Measurements from ENCODE around the gene AADAC.

Gene AADAC

DNA sequence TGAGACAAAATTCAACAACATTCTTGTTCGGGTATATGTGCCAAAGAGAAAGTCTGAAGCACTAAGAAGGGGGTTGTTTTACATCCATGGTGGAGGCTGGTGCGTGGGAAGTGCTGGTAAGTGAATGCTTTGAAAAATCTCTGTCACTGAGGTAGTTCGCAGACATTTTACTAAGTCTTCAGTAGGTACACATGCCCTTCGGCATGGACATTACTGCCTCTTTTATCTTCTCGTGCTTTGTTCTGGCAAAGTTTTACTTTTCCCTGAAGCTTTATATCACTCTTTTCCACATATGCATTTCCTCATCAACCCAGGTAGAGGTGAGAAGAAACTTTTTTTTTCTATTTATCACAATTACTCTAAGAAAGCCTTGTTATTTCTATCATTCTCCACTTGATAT is 3.6 kb downstream of the AADAC start:
- Histone ChIP-seq H3K9me3 (ENCODE audit: control insufficient read depth in 1 of 2, low read length in 2 of 2) (no peaks in the 10 kb centered on the region), H3K27me3 (ENCODE audit: control insufficient read depth in 1 of 2, insufficient read depth in 2 of 2, low read length in 2 of 2) (no peaks in the 10 kb centered on the region), H3K4me1 (ENCODE audit: control insufficient read depth in 1 of 2, insufficient read depth in 2 of 2, low read length in 2 of 2) (peaks cover 0 to 4% of the 10 kb centered on the region in 2 donors), H3K4me3 (ENCODE audit: low read depth in 1 of 2, low read length in 2 of 2) (no peak overlapping the region), H3K9ac (ENCODE audit: low read depth in 1 of 2, low read length in 2 of 2) (no peak overlapping the region), H3K36me3 (ENCODE audit: control insufficient read depth in 1 of 2, insufficient read depth in 2 of 2, low read length in 2 of 2) (peaks cover 0 to 9% of the 10 kb centered on the region in 2 donors), H3K27ac (ENCODE audit: low read depth, low read length) (no peak overlapping the region)

DNA sequence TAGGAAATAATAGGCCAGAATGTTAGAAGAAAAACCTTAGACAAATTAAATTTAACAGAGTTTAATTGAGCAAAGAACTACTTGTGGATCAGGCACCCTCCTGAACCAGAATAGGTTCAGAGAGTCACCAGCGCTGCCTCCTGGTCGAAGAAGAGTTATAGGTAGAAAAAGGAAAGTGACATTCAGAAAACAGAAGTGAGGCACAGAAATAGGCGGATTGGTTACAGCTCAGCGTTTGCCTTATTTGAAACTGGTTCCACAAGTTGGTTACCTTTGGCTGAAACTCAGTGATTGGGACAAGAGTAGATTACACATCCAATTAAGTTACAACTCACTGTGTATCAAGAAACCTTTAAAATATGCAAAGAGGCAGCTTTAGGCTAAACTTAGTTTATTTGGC is 4.4 kb downstream of the AADAC start:
- H3K9ac ChIP-seq (ENCODE audit: low read depth in 1 of 2, low read length in 2 of 2), result no peak overlapping the region
- H3K4me3 ChIP-seq (ENCODE audit: low read depth in 1 of 2, low read length in 2 of 2), result no peak overlapping the region
- no peaks in the 10 kb centered on the region for H3K27me3 ChIP-seq (ENCODE audit: control insufficient read depth in 1 of 2, insufficient read depth in 2 of 2, low read length in 2 of 2)
- no peak overlapping the region for H3K27ac ChIP-seq (ENCODE audit: low read depth, low read length)
- no peaks in the 10 kb centered on the region for H3K9me3 ChIP-seq (ENCODE audit: control insufficient read depth in 1 of 2, low read length in 2 of 2)
- peaks cover 0 to under 1% of the 10 kb centered on the region in 2 donors for H3K4me1 ChIP-seq (ENCODE audit: control insufficient read depth in 1 of 2, insufficient read depth in 2 of 2, low read length in 2 of 2)
- peaks cover 0 to 9% of the 10 kb centered on the region in 2 donors for H3K36me3 ChIP-seq (ENCODE audit: control insufficient read depth in 1 of 2, insufficient read depth in 2 of 2, low read length in 2 of 2)

DNA sequence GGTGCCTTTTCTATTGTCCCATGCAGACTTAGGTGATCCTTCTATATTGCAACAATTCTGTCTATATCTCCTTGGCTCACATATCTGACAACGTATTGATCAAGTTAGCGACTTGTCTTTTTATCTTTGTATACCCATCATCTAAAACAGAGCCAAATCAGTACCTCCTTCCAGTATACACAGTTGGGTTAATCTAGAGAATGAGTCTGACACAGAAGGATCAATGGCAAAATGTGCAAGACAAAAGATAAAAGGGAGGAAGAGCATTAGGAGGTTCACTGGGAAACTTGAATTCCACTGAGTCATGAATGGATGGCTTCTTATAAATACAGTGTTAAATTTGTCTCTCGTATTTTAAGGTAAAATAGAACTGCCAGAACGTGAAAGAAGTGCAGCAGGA is 6.0 kb downstream of the AADAC start:
- no peak overlapping the region for H3K9ac ChIP-seq (ENCODE audit: low read depth in 1 of 2, low read length in 2 of 2)
- no peaks in the 10 kb centered on the region for H3K4me1 ChIP-seq (ENCODE audit: control insufficient read depth in 1 of 2, insufficient read depth in 2 of 2, low read length in 2 of 2)
- H3K27me3 ChIP-seq (ENCODE audit: control insufficient read depth in 1 of 2, insufficient read depth in 2 of 2, low read length in 2 of 2), result no peaks in the 10 kb centered on the region
- H3K9me3 ChIP-seq (ENCODE audit: control insufficient read depth in 1 of 2, low read length in 2 of 2), result no peaks in the 10 kb centered on the region
- no peak overlapping the region for H3K4me3 ChIP-seq (ENCODE audit: low read depth in 1 of 2, low read length in 2 of 2)
- peaks cover 0 to 9% of the 10 kb centered on the region in 2 donors for H3K36me3 ChIP-seq (ENCODE audit: control insufficient read depth in 1 of 2, insufficient read depth in 2 of 2, low read length in 2 of 2)
- H3K27ac ChIP-seq (ENCODE audit: low read depth, low read length), result no peak overlapping the region

DNA sequence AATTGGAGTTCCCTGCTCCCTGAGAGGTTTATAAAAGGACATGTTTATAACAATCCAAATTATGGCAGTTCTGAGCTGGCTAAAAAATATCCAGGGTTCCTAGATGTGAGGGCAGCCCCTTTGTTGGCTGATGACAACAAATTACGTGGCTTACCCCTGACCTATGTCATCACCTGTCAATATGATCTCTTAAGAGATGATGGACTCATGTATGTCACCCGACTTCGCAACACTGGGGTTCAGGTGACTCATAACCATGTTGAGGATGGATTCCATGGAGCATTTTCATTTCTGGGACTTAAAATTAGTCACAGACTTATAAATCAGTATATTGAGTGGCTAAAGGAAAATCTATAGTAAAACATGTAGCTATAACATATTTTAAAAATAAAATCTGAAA is 13.9 kb downstream of the AADAC start:
- Histone ChIP-seq H3K4me3 (ENCODE audit: low read depth in 1 of 2, low read length in 2 of 2) (no peak overlapping the region), H3K27ac (ENCODE audit: low read depth, low read length) (no peak overlapping the region), H3K36me3 (ENCODE audit: control insufficient read depth in 1 of 2, insufficient read depth in 2 of 2, low read length in 2 of 2) (peaks cover 0 to 7% of the 10 kb centered on the region in 2 donors), H3K27me3 (ENCODE audit: control insufficient read depth in 1 of 2, insufficient read depth in 2 of 2, low read length in 2 of 2) (no peaks in the 10 kb centered on the region), H3K9ac (ENCODE audit: low read depth in 1 of 2, low read length in 2 of 2) (no peak overlapping the region), H3K9me3 (ENCODE audit: control insufficient read depth in 1 of 2, low read length in 2 of 2) (no peaks in the 10 kb centered on the region), H3K4me1 (ENCODE audit: control insufficient read depth in 1 of 2, insufficient read depth in 2 of 2, low read length in 2 of 2) (no peaks in the 10 kb centered on the region)

DNA sequence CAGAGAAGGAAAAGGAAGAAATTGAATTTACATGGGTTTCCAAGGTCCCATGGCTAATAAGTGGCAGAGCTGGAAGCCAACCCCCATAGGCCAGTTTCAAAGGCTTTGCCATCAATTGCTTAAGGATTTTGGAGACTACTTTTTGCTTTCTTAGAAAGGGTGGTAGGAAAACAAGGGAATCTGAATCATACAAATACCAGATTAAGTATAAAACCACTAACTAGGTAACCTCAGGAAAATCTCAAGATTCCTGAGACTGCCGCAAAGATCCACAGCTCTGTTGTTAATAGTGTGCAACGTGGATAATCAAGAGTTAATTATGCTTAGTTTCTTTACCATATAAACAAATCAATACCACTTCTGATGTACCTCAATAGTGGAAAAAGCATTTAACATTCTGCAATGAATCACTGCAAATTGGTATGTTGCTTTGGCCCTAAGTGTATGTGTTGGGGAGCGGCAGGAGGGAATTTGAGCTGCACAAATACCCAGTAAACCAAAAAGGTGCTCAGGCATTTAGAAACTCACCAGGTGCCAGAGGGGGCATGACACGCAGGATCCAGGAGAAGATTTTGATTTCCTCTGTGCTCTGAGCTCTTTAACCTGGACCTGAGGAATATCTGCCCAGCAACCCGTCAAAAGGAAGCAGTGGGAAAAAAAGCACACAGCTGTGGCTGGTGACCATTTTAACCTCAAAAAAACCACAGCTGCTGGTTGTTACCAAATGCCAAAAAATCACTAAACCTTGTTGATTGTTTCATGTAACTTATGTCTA is 22.0 kb downstream of the AADAC start:
- Histone ChIP-seq H3K4me1 (ENCODE audit: control insufficient read depth in 1 of 2, insufficient read depth in 2 of 2, low read length in 2 of 2) (peaks cover 4 to 8% of the 10 kb centered on the region in 2 donors), H3K9ac (ENCODE audit: low read depth in 1 of 2, low read length in 2 of 2) (no peak overlapping the region), H3K27ac (ENCODE audit: low read depth, low read length) (no peak overlapping the region), H3K27me3 (ENCODE audit: control insufficient read depth in 1 of 2, insufficient read depth in 2 of 2, low read length in 2 of 2) (no peaks in the 10 kb centered on the region), H3K9me3 (ENCODE audit: control insufficient read depth in 1 of 2, low read length in 2 of 2) (no peaks in the 10 kb centered on the region), H3K4me3 (ENCODE audit: low read depth in 1 of 2, low read length in 2 of 2) (no peak overlapping the region), H3K36me3 (ENCODE audit: control insufficient read depth in 1 of 2, insufficient read depth in 2 of 2, low read length in 2 of 2) (no peaks in the 10 kb centered on the region)

DNA sequence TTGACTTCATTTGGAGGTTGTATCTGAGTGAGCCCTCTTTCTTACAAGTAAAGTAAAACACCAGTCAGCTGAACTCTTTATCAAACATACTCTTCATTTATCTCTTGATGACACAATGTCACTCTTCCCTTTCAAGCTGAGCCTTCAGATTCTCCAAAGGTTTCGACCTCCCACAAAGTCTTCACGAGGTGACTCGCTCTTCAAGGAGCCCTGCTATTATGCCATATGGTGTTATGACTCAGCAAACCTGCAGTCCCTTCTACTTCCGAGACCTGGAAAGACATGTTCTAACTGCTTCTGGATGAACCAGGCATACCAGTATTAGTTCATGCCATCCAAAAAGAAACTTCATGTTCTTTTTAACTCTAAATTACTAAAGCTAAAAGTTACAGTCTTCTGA is 23.1 kb downstream of the AADAC start:
- no peak overlapping the region for H3K27ac ChIP-seq (ENCODE audit: low read depth, low read length)
- peaks cover 4 to 8% of the 10 kb centered on the region in 2 donors for H3K4me1 ChIP-seq (ENCODE audit: control insufficient read depth in 1 of 2, insufficient read depth in 2 of 2, low read length in 2 of 2)

DNA sequence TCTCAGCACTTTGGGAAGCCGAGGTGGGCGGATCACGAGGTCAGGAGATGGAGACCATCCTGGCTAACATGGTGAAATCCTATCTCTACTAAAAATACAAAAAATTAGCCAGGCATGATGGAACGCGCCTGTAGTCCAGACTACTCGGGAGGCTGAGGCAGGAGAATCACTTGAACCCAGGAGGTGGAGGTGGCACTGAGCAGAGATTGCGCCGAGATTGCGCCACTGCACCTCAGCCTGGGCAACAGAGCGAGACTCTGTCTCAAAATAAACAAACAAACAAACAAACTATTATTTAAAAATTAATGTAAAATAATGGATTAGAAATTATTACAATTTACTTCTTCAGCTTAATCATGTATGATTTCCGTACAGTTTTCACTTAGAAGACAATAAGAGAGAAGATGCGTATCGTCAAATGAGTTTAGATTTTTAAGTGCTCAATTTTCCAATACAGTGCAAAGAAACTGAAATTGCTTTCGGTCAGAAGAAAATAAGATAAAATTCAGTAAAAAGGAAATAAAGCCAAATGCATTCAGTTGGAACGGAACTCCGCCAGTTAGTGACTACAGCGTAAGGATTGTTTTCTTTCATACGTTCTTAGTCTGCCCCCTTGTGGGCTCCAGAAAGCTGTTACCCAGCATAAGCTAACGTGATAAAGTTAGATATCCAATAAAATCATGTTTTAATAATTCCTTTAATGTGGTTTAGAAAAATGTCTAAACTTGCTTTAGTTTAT is 24.8 kb downstream of the AADAC start:
- no peaks in the 10 kb centered on the region for H3K27me3 ChIP-seq (ENCODE audit: control insufficient read depth in 1 of 2, insufficient read depth in 2 of 2, low read length in 2 of 2)
- H3K4me1 ChIP-seq (ENCODE audit: control insufficient read depth in 1 of 2, insufficient read depth in 2 of 2, low read length in 2 of 2), result peaks cover 4 to 13% of the 10 kb centered on the region in 2 donors
- no peak overlapping the region for H3K27ac ChIP-seq (ENCODE audit: low read depth, low read length)
- no peak overlapping the region for H3K9ac ChIP-seq (ENCODE audit: low read depth in 1 of 2, low read length in 2 of 2)
- H3K9me3 ChIP-seq (ENCODE audit: control insufficient read depth in 1 of 2, low read length in 2 of 2), result no peaks in the 10 kb centered on the region
- H3K4me3 ChIP-seq (ENCODE audit: low read depth in 1 of 2, low read length in 2 of 2), result peak overlapping the region in 1 of 2 donors; percentile 48
- no peaks in the 10 kb centered on the region for H3K36me3 ChIP-seq (ENCODE audit: control insufficient read depth in 1 of 2, insufficient read depth in 2 of 2, low read length in 2 of 2)

More for the DNA sequence above, 23.1 kb downstream of the AADAC start:
- Histone ChIP-seq H3K36me3 (ENCODE audit: control insufficient read depth in 1 of 2, insufficient read depth in 2 of 2, low read length in 2 of 2) (no peaks in the 10 kb centered on the region), H3K9me3 (ENCODE audit: control insufficient read depth in 1 of 2, low read length in 2 of 2) (no peaks in the 10 kb centered on the region), H3K9ac (ENCODE audit: low read depth in 1 of 2, low read length in 2 of 2) (no peak overlapping the region), H3K27me3 (ENCODE audit: control insufficient read depth in 1 of 2, insufficient read depth in 2 of 2, low read length in 2 of 2) (no peaks in the 10 kb centered on the region), H3K4me3 (ENCODE audit: low read depth in 1 of 2, low read length in 2 of 2) (no peak overlapping the region)

DNA sequence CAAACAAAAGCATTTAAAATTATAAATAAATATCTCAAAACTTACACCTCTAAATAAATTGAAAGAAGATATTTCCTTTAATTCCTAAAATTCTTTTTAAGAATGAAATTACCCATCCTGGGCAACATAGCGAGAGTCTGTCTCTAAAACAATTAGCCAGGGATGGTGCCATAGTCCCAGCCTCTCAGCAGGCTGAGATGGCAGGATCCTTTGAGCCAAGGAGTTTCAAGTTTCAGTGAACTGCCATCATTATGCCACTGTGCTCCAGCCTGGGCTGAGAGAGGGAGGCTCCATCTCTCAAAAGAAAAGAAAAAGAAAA is 25.4 kb downstream of the AADAC start:
- Histone ChIP-seq H3K27me3 (ENCODE audit: control insufficient read depth in 1 of 2, insufficient read depth in 2 of 2, low read length in 2 of 2) (no peaks in the 10 kb centered on the region), H3K4me3 (ENCODE audit: low read depth in 1 of 2, low read length in 2 of 2) (no peak overlapping the region), H3K36me3 (ENCODE audit: control insufficient read depth in 1 of 2, insufficient read depth in 2 of 2, low read length in 2 of 2) (no peaks in the 10 kb centered on the region), H3K4me1 (ENCODE audit: control insufficient read depth in 1 of 2, insufficient read depth in 2 of 2, low read length in 2 of 2) (peaks cover 4 to 17% of the 10 kb centered on the region in 2 donors), H3K9me3 (ENCODE audit: control insufficient read depth in 1 of 2, low read length in 2 of 2) (no peaks in the 10 kb centered on the region), H3K27ac (ENCODE audit: low read depth, low read length) (no peak overlapping the region), H3K9ac (ENCODE audit: low read depth in 1 of 2, low read length in 2 of 2) (no peak overlapping the region)

DNA sequence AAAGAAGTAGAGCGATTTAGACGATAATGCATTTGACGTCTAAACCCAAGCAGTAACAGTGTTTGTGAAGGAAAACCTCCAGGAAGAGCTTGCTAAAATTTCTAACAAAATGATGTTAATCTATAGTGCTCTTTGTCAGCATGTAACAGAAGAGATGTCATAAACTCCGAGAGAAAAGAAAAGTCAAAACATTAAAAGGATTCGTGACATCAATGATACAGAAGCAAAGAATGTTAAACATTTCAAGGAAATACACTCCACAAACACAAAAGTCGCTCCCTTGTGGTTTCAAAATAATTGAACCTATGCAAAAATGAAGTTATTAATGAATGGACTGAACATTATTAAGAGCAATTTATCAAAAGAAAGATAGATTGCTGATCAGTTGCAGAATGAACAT is 27.9 kb downstream of the AADAC start:
- H3K9me3 ChIP-seq (ENCODE audit: control insufficient read depth in 1 of 2, low read length in 2 of 2), result no peaks in the 10 kb centered on the region
- H3K9ac ChIP-seq (ENCODE audit: low read depth in 1 of 2, low read length in 2 of 2), result no peak overlapping the region
- H3K36me3 ChIP-seq (ENCODE audit: control insufficient read depth in 1 of 2, insufficient read depth in 2 of 2, low read length in 2 of 2), result no peaks in the 10 kb centered on the region
- H3K27ac ChIP-seq (ENCODE audit: low read depth, low read length), result no peak overlapping the region
- H3K27me3 ChIP-seq (ENCODE audit: control insufficient read depth in 1 of 2, insufficient read depth in 2 of 2, low read length in 2 of 2), result no peaks in the 10 kb centered on the region
- H3K4me3 ChIP-seq (ENCODE audit: low read depth in 1 of 2, low read length in 2 of 2), result no peak overlapping the region
- H3K4me1 ChIP-seq (ENCODE audit: control insufficient read depth in 1 of 2, insufficient read depth in 2 of 2, low read length in 2 of 2), result peaks cover 0 to 17% of the 10 kb centered on the region in 2 donors

DNA sequence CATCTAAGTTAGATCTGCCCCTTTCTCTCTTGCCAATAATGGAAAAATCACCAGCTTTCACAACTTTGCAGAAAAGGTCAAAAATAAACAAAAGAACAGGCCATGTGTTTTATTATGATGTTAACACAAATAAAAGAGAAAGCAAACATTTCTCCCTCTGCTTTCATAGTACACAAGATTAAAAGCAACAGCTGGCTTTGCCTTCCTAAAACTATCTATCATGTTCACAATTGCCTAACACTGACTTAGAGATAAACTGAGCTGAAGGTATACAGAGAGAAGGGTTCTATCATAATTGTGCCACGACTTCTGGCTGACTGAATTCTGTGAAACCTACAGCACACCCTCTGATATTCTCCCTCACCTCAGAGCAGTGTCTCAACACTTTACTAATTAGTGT is 29.4 kb downstream of the AADAC start:
- Histone ChIP-seq H3K27me3 (ENCODE audit: control insufficient read depth in 1 of 2, insufficient read depth in 2 of 2, low read length in 2 of 2) (no peaks in the 10 kb centered on the region), H3K27ac (ENCODE audit: low read depth, low read length) (no peak overlapping the region), H3K36me3 (ENCODE audit: control insufficient read depth in 1 of 2, insufficient read depth in 2 of 2, low read length in 2 of 2) (no peaks in the 10 kb centered on the region), H3K4me1 (ENCODE audit: control insufficient read depth in 1 of 2, insufficient read depth in 2 of 2, low read length in 2 of 2) (peaks cover 0 to 10% of the 10 kb centered on the region in 2 donors), H3K4me3 (ENCODE audit: low read depth in 1 of 2, low read length in 2 of 2) (no peak overlapping the region), H3K9ac (ENCODE audit: low read depth in 1 of 2, low read length in 2 of 2) (no peak overlapping the region), H3K9me3 (ENCODE audit: control insufficient read depth in 1 of 2, low read length in 2 of 2) (no peaks in the 10 kb centered on the region)
